ENCODE results near the gene GANAB.
"Not testable (repeated sequence)": the region's sequence is repeated elsewhere in the genome, so short reads cannot be mapped to it uniquely, and the experiment has no call there.

The GANAB gene

GRCh38 chr11:62591448-62592145, 54.8 kb downstream of the GANAB start, which contains the start of gene TUT1:
TSS of gene TUT1 (minus strand) at chr11:62591523. CDS start at chr11:62591485, 38 bp downstream.
- WGBS (ENCODE audit: extremely low coverage, insufficient coverage, insufficient read length) = no CpG with 5 or more reads among the region's 58 CpGs

GRCh38 chr11:62588966-62589637, 57.3 kb downstream of the GANAB start:
- H2BK12ac ChIP-seq (ENCODE audit: low read length) = no peak overlapping the region
- H3K4me1 ChIP-seq (ENCODE audit: control insufficient read depth in 1 of 2, insufficient read depth in 2 of 2, low read length in 2 of 2) = peaks cover 3 to 9% of the 10 kb centered on the region in 2 experiments
- H3K79me1 ChIP-seq (ENCODE audit: low read length) = peaks cover 2% of the 10 kb centered on the region
- H3K36me3 ChIP-seq (ENCODE audit: control insufficient read depth in 1 of 2, insufficient read depth in 2 of 2, low read length in 2 of 2) = peaks cover 15 to 26% of the 10 kb centered on the region in 2 experiments
- WGBS (ENCODE audit: extremely low coverage, insufficient coverage, insufficient read length) = no CpG with 5 or more reads among the region's 18 CpGs
- H3K27ac ChIP-seq (ENCODE audit: low read depth, low read length) = no peak overlapping the region
- H3K18ac ChIP-seq (ENCODE audit: low read length) = no peak overlapping the region
- H3K9ac ChIP-seq (ENCODE audit: low read length) = no peak overlapping the region
- H3K4ac ChIP-seq (ENCODE audit: low read depth, low read length) = no peak overlapping the region
- no peak overlapping the region for H4K91ac ChIP-seq (ENCODE audit: low read depth, low read length)
- no peak overlapping the region for H2BK120ac ChIP-seq (ENCODE audit: insufficient read depth, low read length, poor library complexity)
- no peak overlapping the region for H2BK5ac ChIP-seq (ENCODE audit: low read depth, low read length, poor library complexity)
- peaks cover 1% of the 10 kb centered on the region for H3K9me3 ChIP-seq (ENCODE audit: insufficient read depth, low read depth, low read length)
- H2AFZ ChIP-seq (ENCODE audit: insufficient read depth, low read length, poor library complexity) = no peak overlapping the region
- no peak overlapping the region for H2AK5ac ChIP-seq (ENCODE audit: low read length)
- H4K8ac ChIP-seq (ENCODE audit: low read depth, low read length) = no peak overlapping the region
- H3K14ac ChIP-seq (ENCODE audit: low read length) = no peak overlapping the region
- H4K12ac ChIP-seq (ENCODE audit: low read depth, low read length) = no peak overlapping the region
- DNase-seq = no peak
- H3K27me3 ChIP-seq (ENCODE audit: insufficient read depth, low read length) = no peaks in the 10 kb centered on the region
- H3K4me3 ChIP-seq (ENCODE audit: low read depth, low read length) = no peak overlapping the region
- H3K4me2 ChIP-seq (ENCODE audit: low read length) = no peak overlapping the region
- no peak overlapping the region for H3K23ac ChIP-seq (ENCODE audit: low read length)
- no peaks in the 10 kb centered on the region for H3K79me2 ChIP-seq (ENCODE audit: control insufficient read depth, insufficient read depth, low read length, poor library complexity)

More at GRCh38 chr11:62591448-62592145, 54.8 kb downstream of the GANAB start, which contains the start of gene TUT1:
- Histone ChIP-seq H4K12ac (ENCODE audit: low read depth, low read length) (peak within 1 kb of the TSS; percentile 85), H2BK12ac (ENCODE audit: low read length) (no peak within 1 kb of the TSS), H3K79me1 (ENCODE audit: low read length) (peaks cover 2% of the 10 kb centered on the region), H3K4me1 (ENCODE audit: control insufficient read depth in 1 of 2, insufficient read depth in 2 of 2, low read length in 2 of 2) (peaks cover 3 to 9% of the 10 kb centered on the region in 2 experiments), H3K4me3 (ENCODE audit: low read depth, low read length) (peak within 1 kb of the TSS; percentile 88), H2AK5ac (ENCODE audit: low read length) (no peak within 1 kb of the TSS), H3K9ac (ENCODE audit: low read length) (peak within 1 kb of the TSS; percentile 84), H3K4me2 (ENCODE audit: low read length) (peak within 1 kb of the TSS; percentile 81), H3K4ac (ENCODE audit: low read depth, low read length) (peak within 1 kb of the TSS; percentile 50), H4K91ac (ENCODE audit: low read depth, low read length) (peak within 1 kb of the TSS; percentile 65), H3K14ac (ENCODE audit: low read length) (peak within 1 kb of the TSS; percentile 76), H3K18ac (ENCODE audit: low read length) (peak within 1 kb of the TSS; percentile 66), H3K27ac (ENCODE audit: low read depth, low read length) (peak within 1 kb of the TSS; percentile 72), H2AFZ (ENCODE audit: insufficient read depth, low read length, poor library complexity) (peak within 1 kb of the TSS; percentile 73), H3K27me3 (ENCODE audit: insufficient read depth, low read length) (no peaks in the 10 kb centered on the region), H2BK120ac (ENCODE audit: insufficient read depth, low read length, poor library complexity) (peak within 1 kb of the TSS; percentile 61), H4K8ac (ENCODE audit: low read depth, low read length) (peak within 1 kb of the TSS; percentile 87), H2BK5ac (ENCODE audit: low read depth, low read length, poor library complexity) (peak within 1 kb of the TSS; percentile 38), H3K36me3 (ENCODE audit: control insufficient read depth in 1 of 2, insufficient read depth in 2 of 2, low read length in 2 of 2) (peaks cover 29 to 46% of the 10 kb centered on the region in 2 experiments), H3K9me3 (ENCODE audit: insufficient read depth, low read depth, low read length) (peaks cover 3% of the 10 kb centered on the region), H3K23ac (ENCODE audit: low read length) (no peak within 1 kb of the TSS), H3K79me2 (ENCODE audit: control insufficient read depth, insufficient read depth, low read length, poor library complexity) (no peaks in the 10 kb centered on the region)
- DNase-seq = peak; percentile 99 to 100

- H2AFZ ChIP-seq (ENCODE audit: insufficient read depth, low read length, poor library complexity); H4K12ac ChIP-seq (ENCODE audit: low read depth, low read length); H3K4me1 ChIP-seq (ENCODE audit: control insufficient read depth in 1 of 2, insufficient read depth in 2 of 2, low read length in 2 of 2); DNase-seq; H3K27ac ChIP-seq (ENCODE audit: low read depth, low read length); H3K27me3 ChIP-seq (ENCODE audit: insufficient read depth, low read length); H3K9ac ChIP-seq (ENCODE audit: low read length); H3K14ac ChIP-seq (ENCODE audit: low read length); H3K4me3 ChIP-seq (ENCODE audit: low read depth, low read length); H2BK5ac ChIP-seq (ENCODE audit: low read depth, low read length, poor library complexity); H3K4me2 ChIP-seq (ENCODE audit: low read length); H3K79me2 ChIP-seq (ENCODE audit: control insufficient read depth, insufficient read depth, low read length, poor library complexity); H2BK120ac ChIP-seq (ENCODE audit: insufficient read depth, low read length, poor library complexity); H3K23ac ChIP-seq (ENCODE audit: low read length); H4K91ac ChIP-seq (ENCODE audit: low read depth, low read length); H3K9me3 ChIP-seq (ENCODE audit: insufficient read depth, low read depth, low read length); H3K4ac ChIP-seq (ENCODE audit: low read depth, low read length); H4K8ac ChIP-seq (ENCODE audit: low read depth, low read length); H2AK5ac ChIP-seq (ENCODE audit: low read length); H2BK12ac ChIP-seq (ENCODE audit: low read length); H3K79me1 ChIP-seq (ENCODE audit: low read length); H3K18ac ChIP-seq (ENCODE audit: low read length): not testable (repeated sequence)
- H3K36me3 ChIP-seq (ENCODE audit: control insufficient read depth in 1 of 2, insufficient read depth in 2 of 2, low read length in 2 of 2) = peaks cover 17 to 21% of the 10 kb centered on the region in 2 experiments
- no CpG with 5 or more reads among the region's 7 CpGs for WGBS (ENCODE audit: extremely low coverage, insufficient coverage, insufficient read length)
These were observed 61.1 kb downstream of the GANAB start for GRCh38 chr11:62585356-62585755.

- not testable (repeated sequence) for H2BK120ac ChIP-seq (ENCODE audit: insufficient read depth, low read length, poor library complexity); H3K9ac ChIP-seq (ENCODE audit: low read length); H4K12ac ChIP-seq (ENCODE audit: low read depth, low read length); H2BK12ac ChIP-seq (ENCODE audit: low read length); H3K18ac ChIP-seq (ENCODE audit: low read length); H3K4ac ChIP-seq (ENCODE audit: low read depth, low read length); H4K8ac ChIP-seq (ENCODE audit: low read depth, low read length); H3K4me2 ChIP-seq (ENCODE audit: low read length); H4K91ac ChIP-seq (ENCODE audit: low read depth, low read length); H2AFZ ChIP-seq (ENCODE audit: insufficient read depth, low read length, poor library complexity); DNase-seq; H3K4me1 ChIP-seq (ENCODE audit: control insufficient read depth in 1 of 2, insufficient read depth in 2 of 2, low read length in 2 of 2); H3K23ac ChIP-seq (ENCODE audit: low read length); H3K9me3 ChIP-seq (ENCODE audit: insufficient read depth, low read depth, low read length); H3K27me3 ChIP-seq (ENCODE audit: insufficient read depth, low read length); H3K4me3 ChIP-seq (ENCODE audit: low read depth, low read length); H3K79me2 ChIP-seq (ENCODE audit: control insufficient read depth, insufficient read depth, low read length, poor library complexity); H2BK5ac ChIP-seq (ENCODE audit: low read depth, low read length, poor library complexity); H3K27ac ChIP-seq (ENCODE audit: low read depth, low read length); H3K79me1 ChIP-seq (ENCODE audit: low read length); H3K14ac ChIP-seq (ENCODE audit: low read length); H2AK5ac ChIP-seq (ENCODE audit: low read length)
- no CpG with 5 or more reads among the region's 4 CpGs for WGBS (ENCODE audit: extremely low coverage, insufficient coverage, insufficient read length)
- H3K36me3 ChIP-seq (ENCODE audit: control insufficient read depth in 1 of 2, insufficient read depth in 2 of 2, low read length in 2 of 2) = peaks cover 27 to 29% of the 10 kb centered on the region in 2 experiments
These were observed 64.7 kb downstream of the GANAB start for GRCh38 chr11:62581735-62582134.
